Osteocyte (in vitro differentiated cells): ENCODE results near the gene CDH13. TPM values are rescaled to one million over a fixed set of nuclear protein-coding genes. Genes with fewer than 3 reads are reported as not detected.

ENCODE experiments used
- DNase-seq: peaks from one replicate; pipeline ENCODE4 v3.0.0; 2021; ENCODE audit warnings: mixed read lengths; ENCODE audit not compliant: unreplicated experiment; ENCODE audit errors: extremely low spot score
- H3K27ac Mint-ChIP-seq: one replicate; pipeline ENCODE4 v1.8.0; 2021; ENCODE audit warnings: mild to moderate bottlenecking, mixed read lengths; ENCODE audit not compliant: unreplicated experiment
- H3K27me3 Mint-ChIP-seq: one replicate; pipeline ENCODE4 v1.8.0; 2021; ENCODE audit warnings: mixed read lengths; ENCODE audit not compliant: unreplicated experiment
- H3K36me3 Mint-ChIP-seq: one replicate; pipeline ENCODE4 v1.8.0; 2021; ENCODE audit warnings: mixed read lengths; ENCODE audit not compliant: unreplicated experiment
- H3K4me1 Mint-ChIP-seq: one replicate; pipeline ENCODE4 v1.8.0; 2021; ENCODE audit warnings: mixed read lengths; ENCODE audit not compliant: unreplicated experiment
- H3K4me3 Mint-ChIP-seq: one replicate; pipeline ENCODE4 v1.8.0; 2021; ENCODE audit warnings: mild to moderate bottlenecking, moderate library complexity, mixed read lengths; ENCODE audit not compliant: unreplicated experiment
- H3K9me3 Mint-ChIP-seq: one replicate; pipeline ENCODE4 v1.8.0; 2021; ENCODE audit warnings: mixed read lengths; ENCODE audit not compliant: unreplicated experiment
- CTCF ChIP-seq: fragments of 200-600 bp; sonication (generic); IDR thresholded peaks from 2 replicates; pipeline ENCODE4 v1.5.0; 2021; ENCODE audit warnings: antibody characterized with exemption, mild to moderate bottlenecking, moderate library complexity
- total RNA-seq: library from RNA; stranded (reverse); gene quantifications from 2 replicates; pipeline ENCODE4 v1.2.1, GENCODE V29; 2021

CDH13 gene
- total RNA-seq, 1 donor from 2014 or later: 27.0 TPM

- TF ChIP-seq CTCF: peak; percentile 60
- peaks cover 23% of the 10 kb centered on the region for H3K4me1 Mint-ChIP-seq
- DNase-seq: no peak
- H3K4me3 Mint-ChIP-seq: no peak overlapping the region
- no peaks in the 10 kb centered on the region for H3K9me3 Mint-ChIP-seq
- H3K27me3 Mint-ChIP-seq: no peaks in the 10 kb centered on the region
- H3K27ac Mint-ChIP-seq: no peak overlapping the region
- no peaks in the 10 kb centered on the region for H3K36me3 Mint-ChIP-seq
Observed at GRCh38 chr16:82641336-82641984, 14.7 kb downstream of the CDH13 start.

GRCh38 chr16:82643136-82643535 lies 16.4 kb downstream of the CDH13 start:
- peaks cover 17% of the 10 kb centered on the region for H3K4me1 Mint-ChIP-seq
- no peak for TF ChIP-seq CTCF
- H3K36me3 Mint-ChIP-seq: no peaks in the 10 kb centered on the region
- no peak overlapping the region for H3K27ac Mint-ChIP-seq
- DNase-seq: no peak
- no peak overlapping the region for H3K4me3 Mint-ChIP-seq
- H3K27me3 Mint-ChIP-seq: no peaks in the 10 kb centered on the region
- no peaks in the 10 kb centered on the region for H3K9me3 Mint-ChIP-seq

GRCh38 chr16:82643936-82644630 lies 17.3 kb downstream of the CDH13 start:
- H3K36me3 Mint-ChIP-seq: no peaks in the 10 kb centered on the region
- no peaks in the 10 kb centered on the region for H3K27me3 Mint-ChIP-seq
- H3K27ac Mint-ChIP-seq: no peak overlapping the region
- no peak for DNase-seq
- H3K4me1 Mint-ChIP-seq: peaks cover 7% of the 10 kb centered on the region
- no peak for TF ChIP-seq CTCF
- no peaks in the 10 kb centered on the region for H3K9me3 Mint-ChIP-seq
- no peak overlapping the region for H3K4me3 Mint-ChIP-seq

GRCh38 chr16:82646504-82646903 lies 19.7 kb downstream of the CDH13 start:
- Mint-ChIP-seq H3K9me3 (no peaks in the 10 kb centered on the region), H3K4me3 (no peak overlapping the region), H3K27ac (no peak overlapping the region), H3K27me3 (no peaks in the 10 kb centered on the region), H3K36me3 (no peaks in the 10 kb centered on the region), H3K4me1 (no peaks in the 10 kb centered on the region)
- no peak for TF ChIP-seq CTCF
- no peak for DNase-seq

DNA sequence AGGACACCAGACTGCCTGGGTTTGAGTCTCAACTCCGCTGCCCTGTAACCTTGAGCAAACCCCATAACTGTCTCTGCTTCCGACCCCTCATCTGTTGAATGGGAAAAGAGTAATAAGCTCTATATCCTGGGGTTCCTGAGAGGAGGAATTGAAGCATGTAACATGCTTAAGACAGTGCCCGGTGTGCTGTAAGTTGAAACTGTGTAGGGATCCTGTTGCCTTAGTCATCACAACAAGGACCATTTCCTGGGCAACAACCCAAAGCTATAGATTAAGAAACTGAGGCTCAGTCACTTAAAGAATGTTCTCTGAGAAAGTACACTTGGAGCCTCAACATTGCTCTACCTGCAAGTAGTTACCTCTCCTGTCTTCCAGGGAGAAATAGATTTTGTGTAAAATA lies 23.0 kb downstream of the CDH13 start:
- Mint-ChIP-seq H3K9me3 (no peaks in the 10 kb centered on the region), H3K4me3 (no peak overlapping the region), H3K4me1 (peaks cover 31% of the 10 kb centered on the region)

More for the DNA sequence above, 23.0 kb downstream of the CDH13 start:
- no peak for DNase-seq
- H3K27me3 Mint-ChIP-seq: no peaks in the 10 kb centered on the region
- TF ChIP-seq CTCF: no peak
- no peaks in the 10 kb centered on the region for H3K36me3 Mint-ChIP-seq
- H3K27ac Mint-ChIP-seq: no peak overlapping the region
